AG04449 (cell line): Measurements from ENCODE around the gene MICAL3.

Experiments
- CTCF ChIA-PET: fragments of 350-600 bp; formaldehyde crosslinking; extraction: SDS; loops from one replicate; lab custom pipeline; 2021; ENCODE audit warnings: antibody characterized with exemption; lab: Yijun Ruan, JAX
- POLR2A ChIA-PET: fragments of 400-600, 350-600 bp; formaldehyde crosslinking; extraction: SDS; loops from one replicate; lab custom pipeline; 2020; ENCODE audit warnings: antibody characterized with exemption, inconsistent platforms; lab: Yijun Ruan, JAX
- DNase-seq: peaks from one replicate; pipeline ENCODE4 v3.0.0-alpha.2; 2010; ENCODE audit warnings: low read depth, low spot score
- H3K4me3 ChIP-seq: 2 replicates; pipeline ENCODE4 v1.5.1; 2011; ENCODE audit warnings: low read depth, mild to moderate bottlenecking, control low read depth, low read length
- TF ChIP-seq, protein P1 (sequence below): IDR thresholded peaks from one replicate; pipeline ENCODE4 v1.5.1; 2011; ENCODE audit warnings: mild to moderate bottlenecking, moderate library complexity, low read length, control low read depth, inconsistent platforms; ENCODE audit not compliant: insufficient read depth; ENCODE audit errors: missing control alignments

MICAL3 gene

DNA sequence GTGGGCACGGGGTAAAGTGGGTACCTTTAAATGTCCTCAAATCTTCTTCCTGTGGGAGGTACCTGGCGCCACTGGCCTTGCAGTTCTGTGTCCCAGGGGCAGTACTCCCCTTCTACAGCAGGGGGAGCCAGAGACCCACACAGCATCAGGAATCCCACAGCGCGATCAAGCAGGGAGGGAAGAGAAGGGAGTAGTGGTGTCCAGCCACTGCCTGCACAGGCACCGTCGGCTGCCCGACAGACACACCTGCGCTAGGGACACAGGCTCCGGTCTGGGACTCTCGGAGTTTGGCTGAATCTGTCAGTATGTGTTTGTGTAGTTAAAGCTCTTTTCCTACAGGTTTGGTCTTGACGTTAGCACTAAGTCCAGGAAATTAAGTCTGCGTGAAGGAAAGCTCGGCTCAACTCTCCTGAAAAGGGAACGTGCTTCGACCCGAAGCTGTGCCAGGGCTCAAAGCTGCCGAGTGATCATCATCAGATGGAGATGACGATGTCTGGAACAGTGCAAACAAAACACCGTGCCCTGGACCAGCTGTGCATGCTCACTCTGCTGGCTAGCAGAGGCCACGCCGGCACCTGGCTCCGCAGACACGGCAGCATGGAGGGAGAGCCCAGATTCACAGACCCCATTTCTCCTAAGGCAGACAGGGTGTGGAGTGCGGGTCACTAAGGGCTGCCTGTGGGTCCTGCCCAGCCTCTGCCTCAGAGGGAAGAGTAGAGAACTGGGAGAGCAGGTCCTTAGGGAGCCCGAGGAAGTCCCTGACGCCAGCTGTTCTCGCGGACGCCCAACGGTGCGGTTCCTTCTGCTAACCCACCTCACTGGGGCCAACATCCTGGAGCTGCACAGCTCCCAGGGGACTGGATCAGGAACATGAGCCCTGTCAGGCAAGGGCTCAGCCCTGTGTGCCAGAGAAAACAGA lies 194.1 kb downstream of the MICAL3 start:
- TF ChIP-seq, protein P1, sequence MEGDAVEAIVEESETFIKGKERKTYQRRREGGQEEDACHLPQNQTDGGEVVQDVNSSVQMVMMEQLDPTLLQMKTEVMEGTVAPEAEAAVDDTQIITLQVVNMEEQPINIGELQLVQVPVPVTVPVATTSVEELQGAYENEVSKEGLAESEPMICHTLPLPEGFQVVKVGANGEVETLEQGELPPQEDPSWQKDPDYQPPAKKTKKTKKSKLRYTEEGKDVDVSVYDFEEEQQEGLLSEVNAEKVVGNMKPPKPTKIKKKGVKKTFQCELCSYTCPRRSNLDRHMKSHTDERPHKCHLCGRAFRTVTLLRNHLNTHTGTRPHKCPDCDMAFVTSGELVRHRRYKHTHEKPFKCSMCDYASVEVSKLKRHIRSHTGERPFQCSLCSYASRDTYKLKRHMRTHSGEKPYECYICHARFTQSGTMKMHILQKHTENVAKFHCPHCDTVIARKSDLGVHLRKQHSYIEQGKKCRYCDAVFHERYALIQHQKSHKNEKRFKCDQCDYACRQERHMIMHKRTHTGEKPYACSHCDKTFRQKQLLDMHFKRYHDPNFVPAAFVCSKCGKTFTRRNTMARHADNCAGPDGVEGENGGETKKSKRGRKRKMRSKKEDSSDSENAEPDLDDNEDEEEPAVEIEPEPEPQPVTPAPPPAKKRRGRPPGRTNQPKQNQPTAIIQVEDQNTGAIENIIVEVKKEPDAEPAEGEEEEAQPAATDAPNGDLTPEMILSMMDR: peak; percentile 99
- POLR2A ChIA-PET: interaction anchor here (0.8 to 1.0 kb wide), 2 partner anchors 199 to 245 kb away, joined by 3 to 4 read pairs; no protein-coding TSS in a partner anchor
- CTCF ChIA-PET: interaction anchor here (0.6 to 13.1 kb wide), 49 partner anchors 8 to 326 kb away, joined by 3 to 454 read pairs (median 5); partner anchors contain the start of genes MICAL3 and PEX26
- H3K4me3 ChIP-seq: no peak overlapping the region
- peak; percentile 19 for DNase-seq

DNA sequence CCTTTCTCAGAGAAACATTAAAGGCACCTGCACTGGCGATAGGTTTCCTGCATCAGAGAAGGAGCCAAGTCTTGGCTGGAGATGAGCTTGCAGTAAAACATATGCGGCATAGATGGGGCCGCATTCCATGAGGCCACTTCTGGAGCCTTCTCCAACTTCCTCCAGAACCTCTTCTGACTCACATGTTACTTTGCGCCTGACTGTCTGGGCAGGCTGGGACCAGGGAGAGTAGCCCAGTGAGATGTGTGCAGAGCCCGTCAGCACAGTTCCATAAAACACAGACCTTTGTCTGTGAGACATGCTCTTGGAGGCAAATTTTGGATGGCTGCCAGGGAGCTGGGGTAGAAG lies 194.7 kb downstream of the MICAL3 start:
- CTCF ChIA-PET: interaction anchor here (0.7 to 13.1 kb wide), 40 partner anchors 9 to 327 kb away, joined by 3 to 454 read pairs (median 6); partner anchors contain the start of genes MICAL3 and PEX26
- DNase-seq: no peak
- TF ChIP-seq, protein P1: no peak
- POLR2A ChIA-PET: interaction anchor here (0.6 kb wide), 1 partner anchor 247 kb away, joined by 3 read pairs; no protein-coding TSS in a partner anchor
- no peak overlapping the region for H3K4me3 ChIP-seq

DNA sequence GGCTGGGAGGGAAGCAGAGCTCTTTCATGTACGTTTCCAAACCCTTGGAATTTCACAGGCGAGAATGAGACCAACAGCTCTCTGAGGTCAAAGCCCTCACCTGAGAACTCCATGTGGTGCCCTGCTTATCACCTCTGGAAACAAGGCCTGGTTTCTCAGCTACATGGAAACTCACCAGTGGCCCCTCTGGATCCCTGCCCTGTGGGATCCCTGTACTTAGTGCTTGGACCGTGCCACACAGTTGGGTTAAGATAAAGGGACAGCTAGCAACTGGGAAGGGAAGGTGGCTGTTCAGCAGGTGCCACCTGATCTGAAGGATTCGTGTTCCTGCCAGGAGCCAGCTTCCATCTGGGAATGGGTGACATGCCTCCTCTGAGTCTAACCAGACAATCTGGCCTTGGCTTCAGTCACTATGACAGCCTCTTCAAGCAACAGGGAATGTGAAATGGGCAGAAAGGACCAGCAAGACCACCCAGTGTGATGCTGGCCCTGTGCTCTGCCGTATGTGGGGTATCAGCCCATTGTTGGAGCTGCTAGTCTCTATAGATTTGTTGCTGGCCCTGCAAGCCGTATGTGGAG lies 195.8 kb downstream of the MICAL3 start:
- CTCF ChIA-PET: interaction anchor here (0.7 to 13.1 kb wide), 13 partner anchors 8 to 328 kb away, joined by 3 to 454 read pairs (median 5); partner anchors contain the start of genes MICAL3 and PEX26
- TF ChIP-seq, protein P1: no peak
- POLR2A ChIA-PET: no interaction called here
- H3K4me3 ChIP-seq: no peak overlapping the region
- DNase-seq: no peak

DNA sequence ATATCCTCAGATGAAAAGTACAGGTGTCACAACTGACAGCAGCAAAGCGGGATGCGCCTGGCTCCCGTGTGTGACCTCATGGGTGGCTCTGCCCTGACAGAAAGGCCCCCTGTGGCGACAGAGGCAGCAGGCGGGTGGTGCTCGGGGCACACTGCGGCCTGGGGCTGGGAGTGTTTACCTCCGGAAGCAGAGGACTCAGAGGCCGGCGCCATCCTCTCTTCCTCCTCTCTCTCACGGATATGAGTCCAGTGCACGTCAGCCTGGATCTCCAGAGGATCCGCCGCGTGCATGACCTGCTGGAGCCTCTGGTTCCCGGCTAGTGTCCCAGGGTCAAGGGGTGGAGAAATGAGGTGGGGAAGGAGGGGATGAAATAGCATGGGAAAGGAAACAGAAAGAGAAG lies 196.9 kb downstream of the MICAL3 start:
- no peak for DNase-seq
- POLR2A ChIA-PET: no interaction called here
- CTCF ChIA-PET: interaction anchor here (4.2 to 13.1 kb wide), 2 partner anchors 197 to 247 kb away, joined by 33 to 454 read pairs; partner anchors contain the start of genes MICAL3 and PEX26
- no peak overlapping the region for H3K4me3 ChIP-seq
- TF ChIP-seq, protein P1: no peak

DNA sequence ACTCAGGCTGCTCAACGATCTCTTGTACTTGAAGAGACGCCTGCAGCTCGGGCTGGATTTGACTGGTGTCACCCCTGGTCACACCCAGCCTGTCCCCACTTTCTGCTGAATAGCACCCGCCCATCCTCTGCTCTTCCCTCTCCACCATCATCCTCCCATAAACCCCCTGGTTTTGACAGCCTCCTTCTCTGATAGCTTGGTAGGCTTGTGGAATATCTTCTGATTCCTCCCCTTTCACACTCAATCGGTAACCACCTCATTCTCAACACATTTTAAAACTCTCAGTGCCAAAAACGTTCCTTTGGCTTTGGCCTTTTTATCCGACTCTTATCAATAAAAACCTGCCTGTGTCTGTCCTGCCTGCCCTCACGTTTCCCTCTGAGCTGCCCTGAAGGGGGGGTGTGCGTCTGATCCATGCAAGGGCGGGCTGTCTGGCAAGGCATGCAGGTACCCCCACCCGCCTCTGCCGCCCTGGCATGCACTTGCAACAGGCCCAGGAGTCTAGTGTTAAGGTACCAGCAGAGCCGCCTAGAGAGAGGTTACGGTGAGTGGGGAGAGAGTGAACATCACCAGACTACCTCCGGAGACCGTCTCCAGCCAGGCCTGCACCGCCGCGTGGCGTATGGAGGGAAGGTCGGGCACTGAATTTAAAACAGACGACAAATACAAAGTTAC lies 198.3 kb downstream of the MICAL3 start:
- POLR2A ChIA-PET: no interaction called here
- no peak overlapping the region for H3K4me3 ChIP-seq
- CTCF ChIA-PET: interaction anchor here (2.8 kb wide), 1 partner anchor 251 kb away, joined by 30 read pairs; the partner anchor contains the start of gene PEX26
- TF ChIP-seq, protein P1: no peak
- no peak for DNase-seq
